HEK293 (cell line): ENCODE data around the gene DCAF8.

Experiments
- CTCF ChIA-PET: fragments of 350-600 bp; formaldehyde crosslinking; extraction: SDS; loops from one replicate; lab custom pipeline; 2021; ENCODE audit warnings: antibody characterized with exemption; lab: Yijun Ruan, JAX
- POLR2A ChIA-PET: fragments of 300-600 bp; formaldehyde crosslinking; extraction: SDS; loops from one replicate; lab custom pipeline; 2020; ENCODE audit warnings: antibody characterized with exemption, inconsistent platforms; lab: Yijun Ruan, JAX
- H3K27ac ChIP-seq: fragments of 200-500 bp; sonication (Bioruptor generic); 2 replicates; pipeline ENCODE4 v1.5.1; 2014; ENCODE audit warnings: low read depth, low read length, control low read depth, inconsistent platforms; ENCODE audit errors: extremely low read depth
- H3K36me3 ChIP-seq, 2 experiments: fragments of 200-500 bp in 1 of 2; sonication (Bioruptor generic) in 1 of 2; 1 replicate in 1 of 2; 2 replicates in 1 of 2; pipeline ENCODE4 v1.5.1; 2014 to 2017; ENCODE audit warnings: inconsistent platforms in 2 of 2, low read length in 2 of 2; ENCODE audit not compliant: control insufficient read depth in 2 of 2, insufficient read depth in 1 of 2
- H3K4me1 ChIP-seq: fragments of 200-500 bp; sonication (Bioruptor generic); 2 replicates; pipeline ENCODE4 v1.5.1; 2014; ENCODE audit warnings: mild to moderate bottlenecking, low read length, inconsistent platforms; ENCODE audit not compliant: control insufficient read depth, insufficient read depth
- H3K4me3 ChIP-seq: 2 replicates; pipeline ENCODE4 v1.5.1; 2011; ENCODE audit warnings: low read depth, mild to moderate bottlenecking, control low read depth, low read length, moderate library complexity
- H3K9me3 ChIP-seq: fragments of 200-500 bp; sonication (Bioruptor generic); 2 replicates; pipeline ENCODE4 v1.5.1; 2014; ENCODE audit warnings: low read depth, low read length, inconsistent platforms; ENCODE audit not compliant: control insufficient read depth, insufficient read depth
- ATF2 ChIP-seq: fragments of 450-650 bp; formaldehyde crosslinking; IDR thresholded peaks from 2 replicates; pipeline ENCODE4 v1.5.1; 2016; ENCODE audit warnings: missing biosample characterization, missing genetic modification characterization, low read depth
- GLI4 ChIP-seq: fragments of 450-650 bp; formaldehyde crosslinking; IDR thresholded peaks from 2 replicates; pipeline ENCODE4 v1.5.1; 2016; ENCODE audit warnings: missing biosample characterization, missing genetic modification characterization
- GLIS1 ChIP-seq: fragments of 450-650 bp; formaldehyde crosslinking; IDR thresholded peaks from 2 replicates; pipeline ENCODE4 v1.5.1; 2016; ENCODE audit warnings: missing biosample characterization, missing genetic modification characterization
- MZF1 ChIP-seq: fragments of 450-650 bp; formaldehyde crosslinking; IDR thresholded peaks from 2 replicates; pipeline ENCODE4 v1.5.1; 2017; ENCODE audit warnings: missing biosample characterization, missing genetic modification characterization, borderline replicate concordance
- OVOL3 ChIP-seq: fragments of 450-650 bp; formaldehyde crosslinking; IDR thresholded peaks from 2 replicates; pipeline ENCODE4 v1.5.1; 2016; ENCODE audit warnings: missing biosample characterization, missing genetic modification characterization
- TRIM28 ChIP-seq: IDR thresholded peaks from 2 replicates; pipeline ENCODE4 v1.6.1; 2011; ENCODE audit warnings: low read length, control low read depth, borderline replicate concordance
- ZBTB48 ChIP-seq: fragments of 450-650 bp; formaldehyde crosslinking; IDR thresholded peaks from 2 replicates; pipeline ENCODE4 v1.5.1; 2016; ENCODE audit warnings: missing biosample characterization, missing genetic modification characterization
- ZIC2 ChIP-seq: fragments of 450-650 bp; formaldehyde crosslinking; IDR thresholded peaks from 2 replicates; pipeline ENCODE4 v1.5.1; 2016; ENCODE audit warnings: missing biosample characterization, missing genetic modification characterization
- ZNF121 ChIP-seq: fragments of 450-650 bp; formaldehyde crosslinking; IDR thresholded peaks from 2 replicates; pipeline ENCODE4 v1.5.1; 2016; ENCODE audit warnings: missing biosample characterization, missing genetic modification characterization
- ZNF148 ChIP-seq: fragments of 450-650 bp; formaldehyde crosslinking; IDR thresholded peaks from 2 replicates; pipeline ENCODE4 v1.5.0; 2017; ENCODE audit warnings: missing biosample characterization, missing genetic modification characterization, borderline replicate concordance
- ZNF239 ChIP-seq: fragments of 450-650 bp; formaldehyde crosslinking; IDR thresholded peaks from 2 replicates; pipeline ENCODE4 v1.5.1; 2016; ENCODE audit warnings: missing biosample characterization, missing genetic modification characterization
- ZNF404 ChIP-seq: fragments of 450-650 bp; formaldehyde crosslinking; IDR thresholded peaks from 2 replicates; pipeline ENCODE4 v1.5.1; 2017; ENCODE audit warnings: missing biosample characterization, missing genetic modification characterization
- ZNF416 ChIP-seq: fragments of 450-650 bp; formaldehyde crosslinking; IDR thresholded peaks from 2 replicates; pipeline ENCODE4 v1.5.1; 2016; ENCODE audit warnings: missing biosample characterization, missing genetic modification characterization
- ZNF473 ChIP-seq: fragments of 450-650 bp; formaldehyde crosslinking; IDR thresholded peaks from 2 replicates; pipeline ENCODE4 v1.5.1; 2017; ENCODE audit warnings: missing biosample characterization, missing genetic modification characterization
- ZNF549 ChIP-seq: fragments of 450-650 bp; IDR thresholded peaks from 2 replicates; pipeline ENCODE4 v1.5.1; 2018; ENCODE audit warnings: missing biosample characterization, missing genetic modification characterization, mild to moderate bottlenecking, inconsistent platforms, moderate library complexity
- ZNF621 ChIP-seq: fragments of 450-650 bp; formaldehyde crosslinking; IDR thresholded peaks from 2 replicates; pipeline ENCODE4 v1.5.1; 2017; ENCODE audit warnings: missing biosample characterization, missing genetic modification characterization
- ZNF677 ChIP-seq: fragments of 450-650 bp; IDR thresholded peaks from 2 replicates; pipeline ENCODE4 v1.5.0; 2018; ENCODE audit warnings: missing biosample characterization, mild to moderate bottlenecking, missing genetic modification characterization, moderate library complexity
- ZNF747 ChIP-seq: fragments of 450-650 bp; formaldehyde crosslinking; IDR thresholded peaks from 2 replicates; pipeline ENCODE4 v1.5.1; 2016; ENCODE audit warnings: missing biosample characterization, missing genetic modification characterization
- ZNF785 ChIP-seq: fragments of 450-650 bp; formaldehyde crosslinking; IDR thresholded peaks from 2 replicates; pipeline ENCODE4 v1.5.1; 2016; ENCODE audit warnings: missing biosample characterization, missing genetic modification characterization
- TF ChIP-seq, protein P1 (sequence below): fragments of 450-650 bp; formaldehyde crosslinking; IDR thresholded peaks from 2 replicates; pipeline ENCODE4 v1.5.1; 2016; ENCODE audit warnings: missing biosample characterization, missing genetic modification characterization
- TF ChIP-seq, protein P2 (sequence below): fragments of 450-650 bp; formaldehyde crosslinking; IDR thresholded peaks from 2 replicates; pipeline ENCODE4 v1.5.1; 2016; ENCODE audit warnings: missing biosample characterization, missing genetic modification characterization
- TF ChIP-seq, protein P3 (sequence below): fragments of 450-650 bp; formaldehyde crosslinking; IDR thresholded peaks from 2 replicates; pipeline ENCODE4 v1.5.1; 2016; ENCODE audit warnings: missing biosample characterization, missing genetic modification characterization

The DCAF8 gene

GRCh38 chr1:160221089-160221488 is 41.3 kb downstream of the DCAF8 start:
- Histone ChIP-seq H3K36me3 (peaks cover 48 to 100% of the 10 kb centered on the region in 2 experiments), H3K4me1 (no peaks in the 10 kb centered on the region), H3K27ac (no peak overlapping the region), H3K4me3 (no peak overlapping the region), H3K9me3 (no peaks in the 10 kb centered on the region)
- TF ChIP-seq GLIS1 (tag by site-specific recombination) (no peak), MZF1 (tag by site-specific recombination) (no peak), ZNF404 (tag by site-specific recombination) (no peak), ZNF785 (tag by site-specific recombination) (no peak), ZNF121 (tag by site-specific recombination) (no peak), GLI4 (tag by site-specific recombination) (no peak)
- TF ChIP-seq, protein P1, sequence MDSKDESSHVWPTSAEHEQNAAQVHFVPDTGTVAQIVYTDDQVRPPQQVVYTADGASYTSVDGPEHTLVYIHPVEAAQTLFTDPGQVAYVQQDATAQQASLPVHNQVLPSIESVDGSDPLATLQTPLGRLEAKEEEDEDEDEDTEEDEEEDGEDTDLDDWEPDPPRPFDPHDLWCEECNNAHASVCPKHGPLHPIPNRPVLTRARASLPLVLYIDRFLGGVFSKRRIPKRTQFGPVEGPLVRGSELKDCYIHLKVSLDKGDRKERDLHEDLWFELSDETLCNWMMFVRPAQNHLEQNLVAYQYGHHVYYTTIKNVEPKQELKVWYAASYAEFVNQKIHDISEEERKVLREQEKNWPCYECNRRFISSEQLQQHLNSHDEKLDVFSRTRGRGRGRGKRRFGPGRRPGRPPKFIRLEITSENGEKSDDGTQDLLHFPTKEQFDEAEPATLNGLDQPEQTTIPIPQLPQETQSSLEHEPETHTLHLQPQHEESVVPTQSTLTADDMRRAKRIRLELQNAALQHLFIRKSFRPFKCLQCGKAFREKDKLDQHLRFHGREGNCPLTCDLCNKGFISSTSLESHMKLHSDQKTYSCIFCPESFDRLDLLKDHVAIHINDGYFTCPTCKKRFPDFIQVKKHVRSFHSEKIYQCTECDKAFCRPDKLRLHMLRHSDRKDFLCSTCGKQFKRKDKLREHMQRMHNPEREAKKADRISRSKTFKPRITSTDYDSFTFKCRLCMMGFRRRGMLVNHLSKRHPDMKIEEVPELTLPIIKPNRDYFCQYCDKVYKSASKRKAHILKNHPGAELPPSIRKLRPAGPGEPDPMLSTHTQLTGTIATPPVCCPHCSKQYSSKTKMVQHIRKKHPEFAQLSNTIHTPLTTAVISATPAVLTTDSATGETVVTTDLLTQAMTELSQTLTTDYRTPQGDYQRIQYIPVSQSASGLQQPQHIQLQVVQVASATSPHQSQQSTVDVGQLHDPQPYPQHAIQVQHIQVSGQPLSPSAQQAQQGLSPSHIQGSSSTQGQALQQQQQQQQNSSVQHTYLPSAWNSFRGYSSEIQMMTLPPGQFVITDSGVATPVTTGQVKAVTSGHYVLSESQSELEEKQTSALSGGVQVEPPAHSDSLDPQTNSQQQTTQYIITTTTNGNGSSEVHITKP, result peak; percentile 36; the same call in 1 of the 2 replicates
- CTCF ChIA-PET, result interaction anchor here (0.5 to 6.2 kb wide), 12 partner anchors 15 to 136 kb away, joined by 3 to 94 read pairs (median 4); partner anchors contain the start of genes CASQ1 and PEA15
- POLR2A ChIA-PET, result no interaction called here

GRCh38 chr1:160220301-160220700 is 42.0 kb downstream of the DCAF8 start:
- H3K4me1 ChIP-seq, result no peaks in the 10 kb centered on the region
- H3K4me3 ChIP-seq, result no peak overlapping the region
- POLR2A ChIA-PET, result interaction anchor here (1.3 to 1.7 kb wide), 4 partner anchors 28 to 122 kb away, joined by 3 to 9 read pairs (median 6); partner anchors contain the start of gene IGSF8
- TF ChIP-seq ATF2 (tag by site-specific recombination) (no peak), ZNF416 (tag by site-specific recombination) (no peak), ZIC2 (tag by site-specific recombination) (no peak), ZNF621 (no peak), ZNF148 (tag by site-specific recombination) (no peak), TRIM28 (no peak), ZNF239 (tag by site-specific recombination) (no peak), ZNF747 (tag by site-specific recombination) (no peak), OVOL3 (no peak), ZBTB48 (tag by site-specific recombination) (no peak), ZNF549 (tag by site-specific recombination) (no peak), ZNF677 (tag by site-specific recombination) (no peak), GLI4 (tag by site-specific recombination) (no peak), ZNF473 (tag by site-specific recombination) (no peak)
- TF ChIP-seq, protein P2, sequence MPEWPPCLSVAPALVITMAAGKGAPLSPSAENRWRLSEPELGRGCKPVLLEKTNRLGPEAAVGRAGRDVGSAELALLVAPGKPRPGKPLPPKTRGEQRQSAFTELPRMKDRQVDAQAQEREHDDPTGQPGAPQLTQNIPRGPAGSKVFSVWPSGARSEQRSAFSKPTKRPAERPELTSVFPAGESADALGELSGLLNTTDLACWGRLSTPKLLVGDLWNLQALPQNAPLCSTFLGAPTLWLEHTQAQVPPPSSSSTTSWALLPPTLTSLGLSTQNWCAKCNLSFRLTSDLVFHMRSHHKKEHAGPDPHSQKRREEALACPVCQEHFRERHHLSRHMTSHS (tag by site-specific recombination), result no peak
- TF ChIP-seq, protein P3, sequence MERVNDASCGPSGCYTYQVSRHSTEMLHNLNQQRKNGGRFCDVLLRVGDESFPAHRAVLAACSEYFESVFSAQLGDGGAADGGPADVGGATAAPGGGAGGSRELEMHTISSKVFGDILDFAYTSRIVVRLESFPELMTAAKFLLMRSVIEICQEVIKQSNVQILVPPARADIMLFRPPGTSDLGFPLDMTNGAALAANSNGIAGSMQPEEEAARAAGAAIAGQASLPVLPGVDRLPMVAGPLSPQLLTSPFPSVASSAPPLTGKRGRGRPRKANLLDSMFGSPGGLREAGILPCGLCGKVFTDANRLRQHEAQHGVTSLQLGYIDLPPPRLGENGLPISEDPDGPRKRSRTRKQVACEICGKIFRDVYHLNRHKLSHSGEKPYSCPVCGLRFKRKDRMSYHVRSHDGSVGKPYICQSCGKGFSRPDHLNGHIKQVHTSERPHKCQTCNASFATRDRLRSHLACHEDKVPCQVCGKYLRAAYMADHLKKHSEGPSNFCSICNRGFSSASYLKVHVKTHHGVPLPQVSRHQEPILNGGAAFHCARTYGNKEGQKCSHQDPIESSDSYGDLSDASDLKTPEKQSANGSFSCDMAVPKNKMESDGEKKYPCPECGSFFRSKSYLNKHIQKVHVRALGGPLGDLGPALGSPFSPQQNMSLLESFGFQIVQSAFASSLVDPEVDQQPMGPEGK (tag by site-specific recombination), result no peak
- TF ChIP-seq, all 188 proteins: peak for 0
- no peak overlapping the region for H3K27ac ChIP-seq
- peaks cover 47 to 100% of the 10 kb centered on the region in 2 experiments for H3K36me3 ChIP-seq
- no peaks in the 10 kb centered on the region for H3K9me3 ChIP-seq
- CTCF ChIA-PET, result interaction anchor here (0.5 to 6.2 kb wide), 27 partner anchors 8 to 157 kb away, joined by 3 to 94 read pairs (median 5); partner anchors contain the start of genes CASQ1, IGSF8 and PEA15
